H54 (cell line): ENCODE measurements around the gene ACTRT2.
A peak's percentile ranks its signal among the peaks of the same experiment; 100 is the strongest.

ENCODE experiments used
- DNase-seq: peaks from one replicate; pipeline ENCODE4 v3.0.0; 2011; ENCODE audit warnings: low spot score, mixed read lengths; ENCODE audit not compliant: insufficient read length
- FAIRE-seq: peaks from 3 replicates; lab custom pipeline; 2011; peaks lifted over from hg19 to GRCh38; lab: Jason Lieb, UNC
- POLR2A ChIP-seq: IDR thresholded peaks from 2 replicates; pipeline ENCODE4 v1.6.1; 2011; ENCODE audit warnings: low read depth, mild to moderate bottlenecking, low read length

ACTRT2 gene

DNA sequence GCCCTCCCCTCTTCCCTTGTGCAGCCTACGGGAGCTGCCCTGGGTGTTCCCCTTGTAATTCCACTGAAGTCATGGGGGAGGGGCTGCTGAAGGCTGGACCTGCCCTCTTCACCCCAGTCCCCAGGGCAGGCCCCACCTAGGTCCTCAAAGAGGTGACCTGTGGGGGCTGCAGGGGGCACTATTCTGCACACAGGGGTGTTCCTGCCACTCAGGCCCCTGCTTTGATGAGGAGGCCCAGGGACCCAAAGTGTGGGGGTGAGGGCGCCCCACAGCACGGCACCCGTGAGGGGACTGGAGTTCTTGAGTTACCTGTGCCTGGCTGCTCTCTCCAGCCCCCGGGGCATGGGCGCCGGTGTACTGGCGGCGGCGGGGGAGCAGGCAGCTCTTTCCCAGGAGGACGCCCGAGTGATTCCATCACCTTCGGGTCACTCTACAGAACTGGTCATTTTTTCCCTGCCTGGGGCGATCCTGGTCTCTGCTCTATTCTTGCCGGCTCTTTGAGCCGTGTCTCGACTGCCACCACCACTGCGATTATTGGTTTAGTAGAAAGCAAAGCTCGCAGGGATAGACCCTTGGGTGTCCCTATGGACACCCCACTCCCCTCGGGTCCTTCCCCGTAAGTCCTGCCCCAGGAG, 40.8 kb downstream of the ACTRT2 start:
- DNase-seq (no peak), FAIRE-seq (no peak)
- TF ChIP-seq POLR2A = no peak

DNA sequence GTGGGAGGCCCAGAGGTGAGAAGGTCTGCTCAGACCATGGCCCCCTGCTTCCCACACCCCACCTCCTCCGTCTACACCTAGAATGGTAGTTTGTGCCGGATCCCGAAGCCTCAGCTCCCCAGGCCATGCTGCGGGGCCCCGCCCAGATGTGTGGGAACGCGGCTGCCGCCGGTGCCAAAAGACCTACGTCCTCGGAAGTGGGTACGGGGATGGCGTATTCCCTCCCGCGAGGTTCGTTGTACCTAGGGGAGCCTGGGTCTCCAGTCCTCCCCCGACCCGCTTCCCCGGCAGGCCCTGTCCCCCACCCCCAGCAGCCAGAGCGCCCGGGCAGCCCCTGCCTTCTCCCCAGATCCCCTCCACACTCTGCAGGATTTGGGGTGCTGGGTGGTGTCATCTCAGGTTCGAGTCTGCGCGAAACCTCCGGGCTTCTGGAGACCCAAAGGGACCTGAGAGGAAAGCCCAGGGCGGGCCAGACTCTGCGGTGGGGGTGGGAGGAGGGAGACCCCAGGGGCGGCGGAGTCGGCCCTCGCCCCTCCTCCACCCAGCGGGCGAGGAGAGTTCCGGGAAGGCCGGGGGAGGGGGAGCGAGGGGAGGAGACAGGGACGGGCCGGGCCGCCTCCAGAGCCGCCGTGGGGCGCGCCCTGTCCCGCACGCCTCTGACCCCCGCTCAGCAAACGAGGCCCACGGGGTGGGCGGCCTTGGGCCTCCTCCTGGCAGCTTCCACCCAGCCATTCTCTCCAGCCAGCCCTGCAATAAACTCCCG, 41.5 kb downstream of the ACTRT2 start:
- no peak for FAIRE-seq
- TF ChIP-seq POLR2A = no peak

DNA sequence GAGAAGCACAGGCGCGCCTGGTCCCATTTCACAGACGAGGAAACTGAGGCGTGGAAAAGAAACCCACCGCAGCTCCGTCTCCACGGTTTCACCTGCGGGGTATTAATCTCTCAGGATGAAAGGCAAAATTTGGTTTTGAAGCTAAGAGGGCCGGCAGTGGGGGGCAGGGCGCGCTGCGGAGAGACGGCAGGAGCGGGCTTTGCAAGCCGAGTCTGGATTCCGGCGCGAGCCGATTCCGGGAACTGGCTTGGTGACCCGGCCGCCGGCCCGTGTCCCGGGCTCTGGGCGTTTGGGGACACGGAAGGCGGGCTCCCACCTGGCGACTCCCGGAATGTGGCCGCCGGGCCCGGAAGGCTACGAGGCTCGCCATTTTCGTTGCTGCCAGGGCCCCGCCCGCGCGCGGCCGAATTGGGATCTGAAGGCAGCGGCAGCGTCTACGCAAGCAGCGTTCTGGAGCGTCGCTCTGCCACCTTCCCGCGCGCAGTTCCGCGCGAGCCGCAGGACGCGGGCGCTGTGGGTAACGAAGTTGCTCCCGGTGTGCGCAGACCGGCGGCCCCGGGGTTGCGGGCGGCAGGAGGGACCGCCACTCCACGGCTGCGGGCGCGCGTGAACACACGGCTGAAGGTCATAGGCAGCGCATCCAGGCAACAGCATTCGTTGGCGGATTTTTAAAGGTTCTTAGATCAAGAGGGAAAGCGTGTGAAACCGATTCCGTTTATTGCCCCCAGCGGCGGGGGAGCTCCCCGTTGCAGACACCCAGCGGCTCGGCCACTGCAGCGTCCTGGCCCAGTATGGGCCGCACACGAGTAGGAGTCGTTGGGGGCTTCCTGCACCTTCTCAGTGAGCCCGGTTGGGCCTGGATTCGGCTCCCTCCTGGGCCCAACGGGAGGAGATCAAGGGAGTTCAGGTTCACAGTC, 42.4 kb downstream of the ACTRT2 start:
- FAIRE-seq = no peak
- no peak for TF ChIP-seq POLR2A

More for the DNA sequence above, 41.5 kb downstream of the ACTRT2 start:
- no peak for DNase-seq

DNA sequence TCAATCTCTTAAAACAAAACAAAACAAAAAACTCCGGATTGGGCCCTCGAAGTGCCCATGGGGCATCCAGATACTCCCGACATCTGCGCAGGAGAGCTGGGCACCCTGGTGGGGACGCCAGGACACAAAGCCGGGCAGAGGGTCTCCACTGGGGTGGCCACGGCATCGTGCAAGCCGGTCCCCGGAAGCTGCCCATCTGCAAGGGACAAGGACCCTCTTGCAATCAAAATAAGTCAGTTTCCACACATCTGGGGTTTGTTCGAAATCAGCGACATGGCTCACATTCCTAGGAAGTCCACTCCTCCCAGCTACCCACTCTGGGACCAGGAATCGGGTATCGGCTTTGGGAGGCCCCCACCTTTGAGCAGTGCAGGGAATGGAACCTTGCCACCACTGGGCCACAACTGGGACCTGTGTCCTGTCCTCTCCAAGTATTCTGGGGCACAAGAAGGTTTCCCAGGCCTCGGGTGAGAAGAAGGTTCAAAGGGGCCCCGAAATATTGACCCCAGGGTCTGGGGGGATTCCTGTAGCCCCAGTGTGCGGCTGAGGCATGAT, 43.1 kb downstream of the ACTRT2 start:
- DNase-seq (no peak), FAIRE-seq (no peak)

More for the DNA sequence above, 42.4 kb downstream of the ACTRT2 start:
- DNase-seq = no peak

DNA sequence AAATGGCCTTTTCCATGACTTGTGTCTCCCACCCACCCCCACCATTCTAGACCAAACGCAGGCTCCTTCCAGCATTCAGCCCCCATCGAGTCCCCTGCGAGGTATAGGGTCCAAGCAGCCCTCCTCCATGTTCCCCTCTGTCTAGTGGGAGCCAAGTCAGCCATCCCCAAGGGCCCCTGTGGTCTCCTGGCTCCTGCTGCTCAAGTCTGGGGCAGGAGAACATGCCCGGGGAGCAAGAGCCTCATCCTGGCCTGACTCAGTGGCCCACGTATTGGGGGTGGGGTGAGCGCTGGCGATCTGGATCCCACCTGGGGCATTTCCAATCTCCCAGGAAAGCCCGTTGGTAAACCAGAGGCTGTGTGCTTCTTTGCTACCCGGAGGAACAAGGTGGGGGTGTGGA, 43.6 kb downstream of the ACTRT2 start:
- no peak for DNase-seq
- no peak for TF ChIP-seq POLR2A
- no peak for FAIRE-seq

More for the DNA sequence above, 43.1 kb downstream of the ACTRT2 start:
- no peak for TF ChIP-seq POLR2A

DNA sequence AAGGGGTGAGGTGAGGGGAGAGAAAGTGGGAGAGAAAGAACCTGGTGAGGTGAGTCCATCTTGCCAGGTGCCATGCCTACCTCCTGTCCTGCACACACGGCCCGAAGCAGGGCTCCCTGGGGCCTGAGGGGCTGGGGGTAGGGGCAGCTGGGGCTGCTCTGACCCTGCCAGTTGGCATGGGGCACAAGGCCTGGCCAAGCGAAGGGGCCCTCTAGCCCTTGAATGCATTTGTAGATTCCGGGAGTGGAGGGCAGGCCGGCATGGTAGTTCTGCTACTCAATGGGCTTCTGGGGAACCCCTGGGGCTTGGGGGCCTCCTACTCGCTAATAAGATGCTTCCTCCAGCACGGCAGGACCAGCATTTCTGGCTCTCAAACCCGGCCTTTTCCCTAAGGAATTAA, 44.1 kb downstream of the ACTRT2 start:
- DNase-seq (no peak), FAIRE-seq (no peak)
- no peak for TF ChIP-seq POLR2A

DNA sequence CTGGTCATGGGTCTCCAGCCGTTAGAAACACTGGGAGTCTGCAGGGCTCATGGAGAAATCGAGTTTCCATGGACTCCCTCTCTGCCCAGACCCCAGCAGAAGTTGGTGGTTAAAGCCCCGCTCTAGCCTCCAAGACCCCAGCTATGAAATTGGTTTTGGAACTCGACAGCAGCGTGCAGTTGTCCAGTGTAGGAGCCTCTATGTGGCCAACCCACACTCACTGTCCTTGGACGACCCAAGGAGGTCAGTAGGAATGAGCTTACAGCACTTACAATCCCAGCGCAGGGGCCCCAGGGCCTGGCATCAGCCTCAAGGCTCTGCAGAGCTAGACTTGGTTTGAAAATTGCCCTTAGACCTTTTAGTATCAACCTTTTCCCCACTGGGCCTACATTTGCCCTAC, 44.5 kb downstream of the ACTRT2 start:
- TF ChIP-seq POLR2A = no peak

DNA sequence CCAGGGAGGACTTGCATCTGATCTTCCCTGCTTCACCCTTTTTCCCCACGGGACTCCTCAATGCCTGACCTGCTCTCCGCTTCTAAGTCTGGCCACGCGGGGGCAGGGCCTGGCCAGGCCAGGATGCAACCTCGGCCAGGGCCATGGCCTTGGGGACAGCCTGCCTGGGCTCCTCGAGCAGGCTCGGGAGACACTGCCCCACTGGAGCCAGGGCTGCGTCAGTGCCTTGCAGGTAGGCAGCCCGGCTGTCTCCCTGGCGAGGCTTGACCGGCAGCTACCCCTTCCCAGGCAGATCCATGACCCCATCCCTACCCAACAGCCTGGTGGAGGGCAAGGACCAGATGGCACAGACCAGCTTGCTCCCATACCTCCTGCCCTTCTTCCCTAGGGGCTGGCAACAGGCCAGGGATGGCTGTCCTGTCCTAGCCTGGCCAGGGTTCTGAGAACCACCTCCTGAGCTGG, 45.0 kb downstream of the ACTRT2 start:
- DNase-seq (no peak), FAIRE-seq (no peak)
- no peak for TF ChIP-seq POLR2A

More for the DNA sequence above, 44.5 kb downstream of the ACTRT2 start:
- FAIRE-seq = no peak
- no peak for DNase-seq

DNA sequence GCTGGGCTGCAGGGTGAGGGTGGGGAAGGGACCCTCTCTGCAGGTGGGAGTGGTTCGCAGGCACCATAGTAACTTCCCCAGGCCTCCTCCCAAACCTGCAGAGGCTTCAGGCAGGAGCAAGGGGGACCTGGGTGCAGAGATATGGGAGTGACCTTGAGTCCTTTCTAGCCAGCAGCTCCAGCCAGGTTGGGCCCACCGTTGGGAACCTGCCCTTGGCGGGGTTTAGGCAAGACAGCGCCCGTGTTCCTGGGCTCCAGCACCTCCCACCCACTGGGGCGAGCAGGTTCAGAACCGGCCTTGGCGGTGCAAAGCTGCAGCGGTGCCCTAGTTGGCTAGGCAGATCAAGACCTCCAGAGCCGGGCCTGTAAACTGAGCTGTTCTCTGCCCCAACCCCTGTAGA, 45.6 kb downstream of the ACTRT2 start:
- no peak for TF ChIP-seq POLR2A
- no peak for FAIRE-seq
- no peak for DNase-seq

DNA sequence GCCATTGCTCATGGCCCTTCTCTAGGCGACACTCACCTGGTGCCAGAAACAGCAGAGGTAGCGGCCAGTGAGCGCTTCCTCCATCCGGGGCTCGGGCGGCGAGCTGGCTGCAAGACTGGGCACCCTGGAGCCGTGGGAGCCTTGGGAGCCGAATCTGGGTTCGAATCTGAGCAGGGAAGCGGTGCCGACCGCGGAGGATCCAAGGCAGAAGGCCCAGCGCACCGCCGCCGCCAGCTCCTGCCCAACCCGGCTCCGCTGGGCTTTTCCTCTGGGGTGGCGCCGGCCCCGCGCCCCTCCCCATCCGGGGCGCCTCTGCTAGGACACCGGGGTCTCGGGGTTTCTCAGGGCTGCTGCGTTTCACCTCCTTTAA, 46.0 kb downstream of the ACTRT2 start:
- no peak for DNase-seq
- TF ChIP-seq POLR2A = no peak
- FAIRE-seq = no peak

DNA sequence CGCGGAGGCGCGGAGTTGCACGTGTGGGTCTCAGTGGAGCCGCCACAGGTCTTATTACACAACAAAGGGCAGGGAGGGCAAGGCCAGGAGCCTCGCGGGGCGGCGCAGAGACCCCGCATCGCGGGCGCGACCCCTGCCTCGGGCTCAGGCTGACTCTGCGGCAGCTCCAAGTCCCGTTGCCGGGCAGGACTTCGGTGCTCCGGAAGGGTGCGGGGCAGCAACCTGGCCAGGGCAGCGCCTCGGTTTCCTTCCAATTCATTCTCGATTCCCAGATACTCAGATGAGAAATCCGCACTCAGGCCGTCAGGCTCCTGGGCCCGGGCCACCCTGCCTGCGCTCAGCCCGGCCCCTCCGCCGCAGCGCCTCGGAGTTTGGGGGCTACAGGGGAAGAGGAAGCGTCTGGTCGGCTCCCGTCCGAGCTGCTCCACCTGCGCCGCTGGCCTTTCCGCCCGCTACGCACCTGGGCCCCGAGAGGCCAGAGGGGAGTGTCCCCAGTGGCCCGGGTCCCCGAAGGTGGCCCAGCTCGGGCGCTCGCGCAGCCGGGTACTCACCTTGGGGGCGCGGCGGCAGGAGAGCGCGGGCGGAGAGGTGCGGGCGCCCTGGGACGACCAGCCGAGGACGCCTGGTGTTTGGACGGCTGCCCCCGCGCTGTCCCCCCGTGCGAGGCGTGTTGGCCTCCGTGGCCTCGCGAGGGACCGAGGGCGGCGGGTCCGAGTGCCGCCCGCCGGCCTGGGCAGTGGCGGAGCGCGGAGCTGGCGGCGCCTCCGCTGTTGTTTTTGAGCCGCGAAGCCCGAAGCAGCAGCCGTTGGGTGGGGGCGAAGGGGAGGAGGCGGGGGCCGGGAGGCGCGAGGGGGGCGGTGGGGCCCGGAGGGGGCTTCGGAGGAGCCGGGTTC, 46.6 kb downstream of the ACTRT2 start:
- no peak for TF ChIP-seq POLR2A
- FAIRE-seq = no peak
- no peak for DNase-seq

DNA sequence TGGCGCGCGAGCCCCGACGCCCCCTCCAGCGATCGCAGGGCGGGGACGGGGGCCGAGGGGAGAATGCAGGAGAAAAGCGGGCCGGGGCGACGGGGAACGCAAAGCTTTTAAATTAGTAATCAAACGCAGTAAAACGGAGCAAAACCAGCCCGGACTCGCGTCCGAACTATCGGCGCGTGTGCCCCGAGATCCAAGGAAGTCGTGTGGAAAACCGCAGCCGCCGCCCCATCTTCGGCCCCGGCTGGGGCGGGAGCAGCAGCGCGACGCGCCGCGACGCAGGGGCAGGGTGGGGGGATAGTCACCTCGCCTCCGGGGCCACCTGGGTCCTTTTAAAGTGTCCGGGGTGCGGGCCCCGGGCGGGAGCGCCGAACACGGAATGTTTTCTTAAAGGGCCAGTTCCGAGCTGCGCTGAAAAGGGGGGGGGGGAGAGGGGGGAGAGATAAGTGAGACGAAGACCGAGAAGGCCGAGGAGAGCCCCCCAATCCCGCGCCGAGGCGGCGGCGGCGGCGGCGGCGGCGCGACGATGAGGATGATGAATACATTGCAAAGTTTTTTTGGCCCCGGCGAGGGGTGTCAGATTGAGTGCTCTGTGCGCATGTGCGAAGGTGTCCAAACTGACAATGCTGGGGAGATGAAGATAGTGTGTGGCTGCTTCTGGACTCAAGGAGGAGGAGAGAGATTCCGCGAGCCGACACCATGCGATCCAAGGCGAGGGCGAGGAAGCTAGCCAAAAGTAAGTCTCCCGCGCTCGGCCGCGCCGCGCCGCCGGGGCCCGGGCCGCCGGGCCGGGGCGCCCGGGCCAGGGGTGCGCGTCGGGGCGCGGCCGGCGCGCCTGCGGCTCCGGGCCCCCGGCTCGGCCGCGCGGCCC, 47.5 kb downstream of the ACTRT2 start, which contains the start of gene PRDM16:
Gene PRDM16, plus strand, starts transcription at position 640 of the 868 bp plus-strand sequence. Its CDS starts 57 bp downstream, at position 697.
- no peak for FAIRE-seq
- peak; percentile 90 for DNase-seq
- no peak; the same call in 1 of the 2 replicates for TF ChIP-seq POLR2A
